Left renal pelvis (tissue), 4 donors: ENCODE data around the gene ST6GAL1. TPM values are rescaled to one million over a fixed set of nuclear protein-coding genes. Genes with fewer than 3 reads are reported as not detected.

ENCODE experiments used
- DNase-seq, 4 donors: peaks; one replicate each; pipeline ENCODE4 v3.0.0-alpha.2; 2013; ENCODE audit warnings: low read depth in 4 of 4, low spot score in 3 of 4
- polyA plus RNA-seq, 4 donors: library from polyadenylated mRNA; unstranded; fragments of 120-200 nt; gene quantifications; one replicate each; pipeline ENCODE4 v1.2.1, GENCODE V29; 2013; ENCODE audit not compliant: insufficient read length in 4 of 4

The ST6GAL1 gene
- polyA plus RNA-seq, 4 donors, result 28.3 to 96.4 (median 69.5) TPM

DNA sequence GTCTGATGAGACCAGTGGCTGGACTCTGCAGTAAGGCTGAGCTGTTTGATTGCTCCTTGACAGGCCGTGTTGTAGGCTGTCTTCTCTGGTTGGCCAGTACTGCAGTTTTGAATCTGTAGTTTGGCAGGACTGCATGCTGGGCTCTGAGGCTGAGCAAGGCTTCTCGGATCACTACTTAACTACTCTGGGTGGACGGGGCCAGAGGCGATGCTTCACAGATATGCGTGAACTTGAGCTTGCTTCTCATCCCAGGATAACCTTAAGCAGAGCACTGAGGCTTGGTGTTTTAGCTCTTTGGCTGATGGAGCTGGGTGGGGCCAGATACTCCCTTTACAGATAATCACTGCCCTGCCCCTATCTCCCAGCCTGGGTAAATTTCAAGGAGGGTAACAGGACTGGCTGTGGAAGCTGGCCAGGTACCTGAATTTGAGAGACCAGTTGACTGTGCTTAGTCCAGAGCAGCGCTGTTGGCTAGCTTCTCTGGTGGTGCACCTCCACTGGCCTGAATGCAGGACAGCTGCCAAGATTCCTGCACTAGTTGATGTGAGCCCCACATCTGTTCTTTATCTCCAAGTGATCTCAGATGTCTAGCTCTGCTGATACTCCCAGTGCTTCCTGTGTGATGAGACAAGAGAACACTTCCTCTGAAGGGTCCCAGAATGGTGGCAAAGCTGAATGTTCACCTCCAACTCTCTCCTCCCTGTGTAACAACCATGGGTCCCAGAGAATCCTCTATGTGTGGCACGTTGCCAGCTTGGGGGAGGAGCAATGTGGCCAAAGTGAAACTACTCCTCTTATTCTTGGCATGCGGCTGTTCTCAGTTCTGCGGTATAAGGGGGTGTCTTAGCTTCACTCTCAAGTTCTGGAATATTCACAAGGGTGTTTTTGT is 171.1 kb downstream of the ST6GAL1 start:
- peak; percentile 28 to 39 (median 35) for DNase-seq

DNA sequence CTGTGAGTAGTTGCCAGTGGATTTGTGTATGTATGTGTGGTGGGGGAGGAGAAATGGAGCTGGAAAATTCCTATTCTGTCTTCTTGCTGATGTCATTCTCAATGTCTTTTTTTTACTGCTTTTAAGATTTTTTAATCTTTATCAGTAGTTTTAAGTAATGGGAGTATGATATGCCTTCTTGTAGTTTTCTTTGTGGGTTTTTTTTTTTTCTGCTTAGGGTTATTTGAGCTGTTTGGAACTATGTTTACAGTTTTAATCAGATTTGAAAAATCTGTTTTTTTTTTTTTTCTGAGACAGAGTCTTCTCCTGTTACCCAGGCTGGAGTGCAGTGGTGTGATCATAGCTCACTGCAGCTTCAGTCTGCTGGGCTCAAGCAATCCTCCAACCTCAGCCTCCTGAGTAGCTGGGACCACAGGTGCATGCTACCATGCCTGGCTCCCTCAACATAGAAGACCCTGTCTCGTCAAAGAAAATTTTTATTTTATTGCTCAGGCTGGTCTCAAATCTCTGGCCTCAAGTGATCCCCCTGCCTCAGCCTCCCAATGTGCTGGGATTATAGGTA is 171.8 kb downstream of the ST6GAL1 start:
- DNase-seq, result no peak

DNA sequence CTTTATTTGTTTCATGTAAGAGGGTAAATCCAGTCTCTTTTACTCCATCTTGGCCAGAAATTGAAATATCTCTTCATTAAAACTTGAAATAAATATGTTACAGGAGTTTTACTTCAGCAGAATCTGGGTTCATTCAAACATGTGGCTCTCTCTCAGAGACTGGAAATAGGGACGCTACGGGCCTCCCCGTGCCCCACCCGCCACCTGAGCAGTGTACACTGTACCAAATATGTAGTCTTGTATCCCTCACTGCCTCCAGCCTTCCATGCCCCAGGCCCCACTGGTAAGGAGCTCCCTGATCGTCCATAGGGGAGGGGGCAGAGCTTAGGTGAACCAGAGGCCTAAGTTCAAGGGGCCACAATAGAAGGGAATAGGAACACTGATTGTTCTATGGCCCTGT is 172.9 kb downstream of the ST6GAL1 start:
- no peak for DNase-seq

DNA sequence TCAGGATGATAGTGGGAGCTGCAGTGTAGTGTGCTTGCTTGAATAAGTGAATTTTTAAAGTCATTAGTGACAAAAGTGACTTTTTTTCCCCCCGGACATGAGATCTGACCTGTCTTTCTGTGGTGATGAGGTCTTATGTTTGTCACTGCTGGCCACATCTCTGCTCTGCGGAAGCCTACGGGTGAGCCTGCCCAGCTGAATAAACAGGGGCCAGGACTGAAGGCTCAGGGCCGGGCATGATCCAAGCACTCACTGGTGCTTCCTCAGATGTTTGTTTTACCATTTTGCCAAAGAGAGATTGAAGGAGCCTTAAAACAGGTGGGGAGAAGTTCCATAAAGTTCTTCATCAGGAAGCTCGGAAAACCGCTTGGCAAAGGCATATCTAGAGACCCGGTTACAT is 174.0 kb downstream of the ST6GAL1 start:
- DNase-seq, result no peak

DNA sequence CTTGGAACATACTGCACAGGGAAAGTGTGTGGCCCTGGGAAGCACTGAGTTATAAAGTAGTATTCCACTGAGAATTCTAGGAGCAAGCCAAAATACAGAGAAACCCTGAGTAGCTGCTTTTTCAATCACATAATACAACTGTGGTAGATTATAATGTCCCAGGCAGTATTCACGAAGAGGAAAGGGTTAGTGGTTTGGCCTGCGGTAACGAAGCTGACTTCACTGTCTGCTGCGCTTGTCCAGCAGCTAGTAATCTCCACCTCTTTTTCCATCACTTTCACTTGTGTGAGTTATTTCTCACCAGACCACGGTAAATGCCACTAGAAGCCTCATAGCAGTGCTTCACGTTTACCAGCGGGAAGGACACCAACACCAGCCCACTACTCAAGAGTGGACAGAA is 174.6 kb downstream of the ST6GAL1 start:
- no peak for DNase-seq

DNA sequence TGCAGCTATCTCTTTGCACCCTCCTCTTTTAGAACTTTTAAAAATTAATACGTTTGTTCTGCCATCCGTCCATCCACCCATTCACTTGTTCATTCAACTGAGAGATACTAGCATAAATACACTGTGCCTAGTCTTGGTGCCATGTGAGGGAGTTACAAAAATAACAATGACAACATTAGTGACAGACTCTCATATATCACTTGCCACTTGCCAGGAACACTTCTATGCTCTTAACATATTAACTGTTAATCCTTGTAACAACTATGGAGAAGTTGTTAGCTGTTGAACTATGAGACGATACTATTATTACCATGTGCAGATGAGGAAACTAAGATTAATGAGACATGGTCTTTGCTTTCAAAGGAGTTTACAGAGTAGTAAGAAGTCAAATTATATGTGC is 175.4 kb downstream of the ST6GAL1 start:
- DNase-seq, result no peak

DNA sequence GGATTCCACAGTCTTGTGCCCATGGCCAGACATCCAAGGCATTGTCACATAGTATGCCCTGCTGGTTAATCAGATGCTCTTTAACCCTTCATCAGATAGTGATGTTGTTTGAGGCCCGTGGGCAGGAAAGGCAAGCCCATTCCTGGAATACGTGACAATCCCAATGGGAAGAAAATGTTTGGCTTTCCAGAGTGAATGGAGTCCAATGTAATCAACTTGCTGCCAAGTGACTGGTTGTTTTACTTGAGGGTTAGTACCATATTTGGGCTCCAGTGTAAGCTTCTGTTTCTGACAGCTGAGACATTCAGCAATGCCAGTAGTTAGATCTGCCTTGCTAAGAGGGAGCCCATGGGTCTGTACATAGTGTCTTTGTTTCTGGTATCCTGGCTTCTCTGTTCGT is 177.7 kb downstream of the ST6GAL1 start:
- DNase-seq, result no peak

DNA sequence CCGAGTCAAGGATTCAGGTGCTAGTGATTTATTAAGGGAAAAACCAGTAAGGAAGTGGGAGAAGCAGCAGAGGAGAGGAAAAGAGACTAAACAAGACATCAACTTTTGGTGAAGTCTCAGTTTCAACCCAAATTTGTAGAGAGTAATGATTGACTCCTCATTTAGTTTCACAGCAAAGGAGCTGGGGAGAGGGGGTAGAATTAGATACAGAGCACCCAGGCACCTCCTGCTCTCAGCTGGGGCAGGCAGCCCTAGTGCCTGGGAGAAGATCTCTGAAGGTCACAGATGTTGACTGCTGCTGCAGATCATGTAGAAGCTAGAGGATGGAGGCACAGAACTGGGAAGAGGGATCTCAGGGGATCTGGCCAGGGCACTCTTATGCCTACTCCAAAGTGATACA is 179.8 kb downstream of the ST6GAL1 start:
- DNase-seq, result no peak

DNA sequence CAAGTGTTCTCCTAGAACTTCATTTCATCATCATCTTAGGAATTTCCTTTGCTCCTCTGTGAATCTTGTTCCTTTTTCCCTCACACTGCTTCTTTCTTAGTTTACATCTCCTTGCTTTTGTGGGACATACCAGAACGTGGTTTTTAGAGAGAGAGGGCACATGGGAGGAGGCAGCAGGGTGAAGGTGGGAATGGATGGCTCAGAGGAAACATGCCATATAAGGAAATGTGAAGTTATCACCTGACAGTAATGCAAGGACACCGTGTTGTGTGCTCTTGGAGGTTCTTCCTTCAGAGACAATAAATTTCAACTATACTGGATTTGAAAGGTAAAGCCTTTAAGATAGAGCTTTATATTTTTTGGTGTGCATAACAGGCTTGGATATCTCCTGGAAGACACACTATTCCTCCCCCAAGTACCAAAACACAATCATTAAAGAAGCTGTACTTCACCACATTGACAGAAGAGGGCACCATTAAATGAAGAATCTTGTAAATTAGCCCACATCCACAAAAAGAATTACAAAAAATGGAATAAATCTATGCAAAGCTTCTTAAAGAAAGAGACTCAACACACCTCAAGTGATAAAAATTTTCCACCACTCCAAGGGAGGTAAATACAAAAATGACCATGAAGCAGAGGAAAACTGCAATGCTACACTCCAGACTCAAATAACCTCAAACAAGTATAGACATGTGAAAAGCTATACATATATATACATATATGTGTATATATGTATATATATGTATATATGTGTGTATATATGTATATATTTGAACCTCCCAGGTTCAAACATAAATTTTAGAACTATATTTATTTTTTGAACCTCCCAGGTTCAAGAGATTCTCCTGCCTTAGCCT is 182.8 kb downstream of the ST6GAL1 start:
- DNase-seq, result no peak

DNA sequence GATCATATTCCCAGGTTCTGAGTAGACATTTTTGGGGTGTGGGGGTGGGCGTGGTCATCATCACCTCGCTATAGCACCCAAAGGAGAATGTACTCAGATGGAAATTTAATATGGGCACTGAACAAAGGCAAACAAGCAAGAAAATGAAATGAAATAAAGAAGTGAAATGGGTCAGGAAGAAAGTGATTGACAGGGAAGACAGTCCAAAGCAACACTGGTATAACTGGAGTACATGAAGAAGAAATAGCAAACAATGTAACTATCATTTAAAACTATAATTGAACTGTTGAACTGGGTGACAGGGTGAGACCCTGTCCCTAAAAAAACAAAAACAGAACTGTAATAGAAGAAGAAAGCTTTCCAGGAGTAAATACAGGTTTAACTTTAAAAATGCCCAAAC is 184.2 kb downstream of the ST6GAL1 start:
- no peak for DNase-seq

DNA sequence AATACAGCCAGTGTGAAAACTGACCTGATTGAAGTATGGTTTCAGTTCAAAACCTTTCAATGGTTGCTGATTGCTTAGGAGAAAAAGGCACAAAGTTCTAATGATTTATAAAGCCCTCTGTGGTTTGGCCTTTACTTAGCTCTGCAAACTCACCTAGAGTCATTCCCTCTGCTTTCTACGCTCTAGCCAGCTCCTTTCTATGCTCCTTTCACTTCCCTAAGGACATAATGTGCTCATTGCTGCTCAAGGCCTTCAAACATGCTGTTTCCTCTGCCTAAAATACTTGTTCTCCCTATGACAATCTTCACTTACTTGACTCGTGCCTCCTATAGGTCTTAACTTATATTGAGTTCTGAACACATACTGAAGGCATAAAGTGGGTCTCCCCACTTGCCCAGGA is 190.0 kb downstream of the ST6GAL1 start:
- DNase-seq, result no peak

DNA sequence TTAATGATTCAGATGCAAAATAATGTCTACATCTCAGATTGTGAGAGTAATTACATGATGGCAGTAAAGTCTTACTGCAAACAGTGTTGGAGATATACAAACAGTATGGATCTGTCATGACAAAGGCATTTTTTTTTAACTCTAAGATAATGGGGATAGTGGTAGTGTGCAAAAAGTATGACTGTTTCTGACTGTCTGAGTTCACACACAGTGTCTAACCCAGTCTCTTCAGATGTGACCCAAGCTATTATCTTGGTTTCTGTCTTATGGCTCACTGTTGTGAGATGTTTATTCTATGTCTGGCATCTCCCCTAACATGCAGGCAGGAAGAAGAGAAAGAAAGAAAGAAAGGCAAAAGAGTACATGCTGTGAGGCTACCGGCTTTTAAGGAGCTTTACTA is 191.9 kb downstream of the ST6GAL1 start:
- DNase-seq, result no peak

DNA sequence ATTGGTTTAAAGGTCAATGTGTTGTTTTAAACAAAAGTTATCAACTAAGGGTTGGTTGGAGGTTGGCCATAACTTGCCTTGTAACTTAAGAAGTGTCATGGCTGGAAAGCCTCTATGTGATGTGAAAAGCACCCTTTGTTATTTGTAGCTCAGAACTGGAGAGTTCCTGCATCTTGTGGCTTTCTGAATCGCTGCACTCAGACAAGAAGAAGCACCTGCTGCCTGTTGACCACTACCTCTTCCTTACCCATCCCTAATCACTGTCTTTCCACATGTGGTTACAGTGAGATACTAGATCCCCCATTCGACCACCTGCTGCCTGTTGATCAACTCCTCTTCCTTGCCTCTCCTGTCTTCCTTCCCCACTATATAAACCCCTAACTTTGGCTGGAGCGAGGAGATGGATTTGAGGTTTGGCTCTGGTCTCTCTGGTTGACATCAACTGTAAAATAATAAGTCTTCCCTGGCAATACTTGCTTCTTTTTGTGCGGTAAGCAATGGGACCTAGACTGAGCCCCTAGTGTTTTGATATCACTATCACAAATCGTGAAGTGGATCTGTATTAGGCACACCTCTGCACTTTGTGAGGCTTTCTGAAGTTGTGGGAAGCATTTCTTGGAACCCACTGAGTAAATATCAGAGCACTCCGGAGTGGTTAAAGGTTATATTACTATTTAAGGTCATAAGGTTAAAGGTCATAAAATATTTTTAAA is 195.1 kb downstream of the ST6GAL1 start:
- DNase-seq, result no peak

Other genes starting within 250 kb of the ST6GAL1 start
- gene KNG1, start 213.2 kb upstream of the ST6GAL1 start, polyA plus RNA-seq, result 100 to 1,000 TPM in 3 of 4 donors, 1 to 10 TPM in 1; 8.3 to 169 (median 132) TPM
- 1,000 to 10,000 TPM in 1 of 4 donors, 100 to 1,000 TPM in 3; 730 to 1,033 (median 790) TPM for gene EIF4A2, start 146.9 kb upstream of the ST6GAL1 start, polyA plus RNA-seq
- gene RFC4, start 124.0 kb upstream of the ST6GAL1 start, polyA plus RNA-seq, result 10 to 100 TPM; 45.9 to 58.1 (median 52.8) TPM
- gene ADIPOQ, start 87.8 kb upstream of the ST6GAL1 start, polyA plus RNA-seq, result under 1 TPM in 2 of 4 donors, not detected in 2; 0.06 to 0.29 TPM
- 10 to 100 TPM; 18.0 to 18.4 (median 18.3) TPM for gene RPL39L, start 209.0 kb downstream of the ST6GAL1 start, polyA plus RNA-seq